Heart left ventricle (tissue), 13 donors: ENCODE measurements around the gene PHF1.

ENCODE experiments used
- CTCF ChIP-seq, 12 donors: fragments of 200-600 bp; sonication (generic) in 4 of 12; IDR thresholded peaks; one replicate each; pipeline versions ENCODE4 v1.5.0 to v1.8.0; 2018 to 2022; ENCODE audit warnings: antibody characterized with exemption in 12 of 12, mild to moderate bottlenecking in 5 of 12
- POLR2A ChIP-seq, 2 donors: fragments of 450-650 bp; IDR thresholded peaks; one replicate each; pipeline ENCODE4 v1.6.1; 2017; ENCODE audit warnings: antibody characterized with exemption in 2 of 2, mild to moderate bottlenecking in 2 of 2, moderate library complexity in 2 of 2
- donor health status: ischemic (EF 13 %, LVEDD 7.1; RV severe dilation, severe dysfunction).
- donor health status: DM: no; HTN: yes; CAD: no.
- donor health status: DM: no; HTN: no; CAD: no.
- donor health status: ischemic (EF 25% LVEDD 6.9; RV normal size, moderate dysfunction).
- donor health status: ischemic (EF 25% LVEDD 5.7; RV mildly dilated, moderate dysfunction).
- donor health status: ischemic (EF 35%, LVEDD 5.7; RV mildly dilated, moderate dysfunction).
- donor health status: nonischemic (EF 11% LVEDD 7.7; RV severe dilation, severe dysfunction).
- donor health status: DM: yes; HTN: yes; CAD: no.
- donor health status: PGD.
- donor health status: ischemic (EF 29% LVEDD 5.4; RV normal size, mild dysfunction).
- donor health status: nonischemic (EF 23%, LVEDD 6.1; RV moderate dilation, normal function).

- TF ChIP-seq CTCF (IDR thresholded peaks at IDR 0.05) (no peak), POLR2A (IDR thresholded peaks at IDR 0.05) (no peak)
Observed at GRCh38 chr6:33397541-33397940, 13.3 kb upstream of the PHF1 start.
